ENCODE measurements around the gene GABBR2.

GABBR2 gene

DNA sequence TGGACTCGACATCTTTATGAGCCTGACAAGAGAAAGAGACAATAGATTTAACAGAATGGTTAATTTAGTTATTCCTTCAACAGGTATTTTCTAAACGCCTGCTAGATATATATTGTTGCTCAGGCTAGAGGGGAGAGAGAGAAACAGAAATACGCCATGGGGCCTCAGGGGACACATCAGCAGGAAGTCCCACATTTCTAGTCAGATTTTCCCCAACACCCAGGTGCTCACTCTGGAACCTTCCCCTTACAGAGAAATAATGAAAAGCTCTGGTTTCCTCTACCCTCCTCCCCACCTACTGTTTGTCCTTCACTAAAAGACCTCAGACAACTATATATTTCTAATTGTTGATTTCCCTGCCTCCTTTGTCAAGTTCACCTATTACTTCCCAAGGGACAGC, 323.0 kb downstream of the GABBR2 start:
- no peaks in the 10 kb centered on the region for H3K36me3 ChIP-seq (ENCODE audit: control insufficient read depth, insufficient read depth, low read length)
- no peaks in the 10 kb centered on the region for H3K4me1 ChIP-seq

GRCh38 chr9:98383758-98384157, 325.0 kb downstream of the GABBR2 start:
- Histone ChIP-seq H3K79me2 (no peaks in the 10 kb centered on the region), H3K4me3 (ENCODE audit: low read depth, low read length) (no peak overlapping the region), H3K4me1 (no peaks in the 10 kb centered on the region), H3K27ac (no peak overlapping the region), H3K27me3 (ENCODE audit: control insufficient read depth, insufficient read depth, low read length) (no peaks in the 10 kb centered on the region), H3K36me3 (ENCODE audit: control insufficient read depth, insufficient read depth, low read length) (no peaks in the 10 kb centered on the region), H3K9me3 (ENCODE audit: control insufficient read depth, low read length) (no peaks in the 10 kb centered on the region), H2AFZ (no peak overlapping the region), H3K9ac (no peak overlapping the region), H3K4me2 (ENCODE audit: low read length) (no peak overlapping the region)
- TF ChIP-seq, protein P1, sequence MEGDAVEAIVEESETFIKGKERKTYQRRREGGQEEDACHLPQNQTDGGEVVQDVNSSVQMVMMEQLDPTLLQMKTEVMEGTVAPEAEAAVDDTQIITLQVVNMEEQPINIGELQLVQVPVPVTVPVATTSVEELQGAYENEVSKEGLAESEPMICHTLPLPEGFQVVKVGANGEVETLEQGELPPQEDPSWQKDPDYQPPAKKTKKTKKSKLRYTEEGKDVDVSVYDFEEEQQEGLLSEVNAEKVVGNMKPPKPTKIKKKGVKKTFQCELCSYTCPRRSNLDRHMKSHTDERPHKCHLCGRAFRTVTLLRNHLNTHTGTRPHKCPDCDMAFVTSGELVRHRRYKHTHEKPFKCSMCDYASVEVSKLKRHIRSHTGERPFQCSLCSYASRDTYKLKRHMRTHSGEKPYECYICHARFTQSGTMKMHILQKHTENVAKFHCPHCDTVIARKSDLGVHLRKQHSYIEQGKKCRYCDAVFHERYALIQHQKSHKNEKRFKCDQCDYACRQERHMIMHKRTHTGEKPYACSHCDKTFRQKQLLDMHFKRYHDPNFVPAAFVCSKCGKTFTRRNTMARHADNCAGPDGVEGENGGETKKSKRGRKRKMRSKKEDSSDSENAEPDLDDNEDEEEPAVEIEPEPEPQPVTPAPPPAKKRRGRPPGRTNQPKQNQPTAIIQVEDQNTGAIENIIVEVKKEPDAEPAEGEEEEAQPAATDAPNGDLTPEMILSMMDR (IDR thresholded peaks at IDR 0.05), result no peak

More for the DNA sequence above, 323.0 kb downstream of the GABBR2 start:
- Histone ChIP-seq H3K9ac (no peak overlapping the region), H3K4me2 (ENCODE audit: low read length) (no peak overlapping the region), H2AFZ (no peak overlapping the region), H3K4me3 (ENCODE audit: low read depth, low read length) (no peak overlapping the region), H3K79me2 (no peaks in the 10 kb centered on the region), H3K27ac (no peak overlapping the region), H3K9me3 (ENCODE audit: control insufficient read depth, low read length) (no peaks in the 10 kb centered on the region), H3K27me3 (ENCODE audit: control insufficient read depth, insufficient read depth, low read length) (no peaks in the 10 kb centered on the region)
- TF ChIP-seq, protein P1 (IDR thresholded peaks at IDR 0.05), result no peak

GRCh38 chr9:98381311-98382103, 327.2 kb downstream of the GABBR2 start:
- no peak overlapping the region for H3K9ac ChIP-seq
- no peak overlapping the region for H2AFZ ChIP-seq
- no peaks in the 10 kb centered on the region for H3K4me1 ChIP-seq
- no peak overlapping the region for H3K4me3 ChIP-seq (ENCODE audit: low read depth, low read length)
- H3K27ac ChIP-seq, result no peak overlapping the region
- H3K27me3 ChIP-seq (ENCODE audit: control insufficient read depth, insufficient read depth, low read length), result no peaks in the 10 kb centered on the region
- no peak overlapping the region for H3K4me2 ChIP-seq (ENCODE audit: low read length)
- no peaks in the 10 kb centered on the region for H3K79me2 ChIP-seq
- TF ChIP-seq, protein P1 (IDR thresholded peaks at IDR 0.05), result no peak
- H3K9me3 ChIP-seq (ENCODE audit: control insufficient read depth, low read length), result no peaks in the 10 kb centered on the region
- no peaks in the 10 kb centered on the region for H3K36me3 ChIP-seq (ENCODE audit: control insufficient read depth, insufficient read depth, low read length)

- Histone ChIP-seq H3K4me2 (ENCODE audit: low read length) (no peak overlapping the region), H3K4me1 (no peaks in the 10 kb centered on the region), H2AFZ (no peak overlapping the region), H3K4me3 (ENCODE audit: low read depth, low read length) (no peak overlapping the region), H3K27ac (no peak overlapping the region), H3K9ac (no peak overlapping the region), H3K36me3 (ENCODE audit: control insufficient read depth, insufficient read depth, low read length) (no peaks in the 10 kb centered on the region), H3K79me2 (no peaks in the 10 kb centered on the region), H3K27me3 (ENCODE audit: control insufficient read depth, insufficient read depth, low read length) (no peaks in the 10 kb centered on the region), H3K9me3 (ENCODE audit: control insufficient read depth, low read length) (no peaks in the 10 kb centered on the region)
- TF ChIP-seq, protein P1 (IDR thresholded peaks at IDR 0.05), result no peak
Observed at GRCh38 chr9:98380065-98380681, 328.6 kb downstream of the GABBR2 start.
